Neuron (in vitro differentiated cells): Measurements from ENCODE around the gene GREM2.

Source experiments
- H2AFZ ChIP-seq: one replicate; pipeline ENCODE4 v1.6.1; 2013; ENCODE audit warnings: low read depth, mild to moderate bottlenecking, inconsistent platforms, low read length, moderate library complexity
- H3K27me3 ChIP-seq: one replicate; pipeline ENCODE4 v1.6.1; 2013; ENCODE audit warnings: low read length; ENCODE audit not compliant: insufficient read depth
- H3K36me3 ChIP-seq: one replicate; pipeline ENCODE4 v1.6.1; 2013; ENCODE audit warnings: low read length; ENCODE audit not compliant: insufficient read depth
- H3K4me1 ChIP-seq: one replicate; pipeline ENCODE4 v1.6.1; 2013; ENCODE audit warnings: low read length; ENCODE audit not compliant: insufficient read depth
- H3K4me3 ChIP-seq: 2 replicates; pipeline ENCODE4 v1.5.1; 2013; ENCODE audit warnings: mild to moderate bottlenecking, low read length, moderate library complexity
- H3K9me3 ChIP-seq: one replicate; pipeline ENCODE4 v1.6.1; 2013; ENCODE audit warnings: low read length

GREM2 gene

DNA sequence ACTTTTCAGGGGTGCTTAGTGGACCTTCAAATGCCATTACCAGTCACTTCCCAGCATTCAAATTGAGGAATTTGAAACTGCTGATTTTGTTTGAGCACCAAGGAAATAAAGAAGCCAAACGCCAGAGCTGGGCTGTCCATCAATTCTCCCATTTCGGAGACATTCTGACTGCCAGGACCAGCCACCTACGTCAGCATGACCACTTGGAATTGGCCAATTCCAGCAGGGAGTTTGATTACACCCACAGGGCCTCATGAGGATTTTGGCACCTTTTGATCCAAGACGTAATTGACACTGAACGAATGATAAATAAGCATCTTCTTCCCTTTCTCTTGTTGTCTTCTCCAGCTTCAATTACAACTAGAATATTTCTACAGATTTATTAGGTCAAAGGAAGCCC lies 40.2 kb downstream of the GREM2 start:
- Histone ChIP-seq H3K27me3 (no peaks in the 10 kb centered on the region), H3K4me3 (no peak overlapping the region), H3K9me3 (no peaks in the 10 kb centered on the region), H3K4me1 (no peaks in the 10 kb centered on the region), H2AFZ (no peak overlapping the region), H3K36me3 (no peaks in the 10 kb centered on the region)

DNA sequence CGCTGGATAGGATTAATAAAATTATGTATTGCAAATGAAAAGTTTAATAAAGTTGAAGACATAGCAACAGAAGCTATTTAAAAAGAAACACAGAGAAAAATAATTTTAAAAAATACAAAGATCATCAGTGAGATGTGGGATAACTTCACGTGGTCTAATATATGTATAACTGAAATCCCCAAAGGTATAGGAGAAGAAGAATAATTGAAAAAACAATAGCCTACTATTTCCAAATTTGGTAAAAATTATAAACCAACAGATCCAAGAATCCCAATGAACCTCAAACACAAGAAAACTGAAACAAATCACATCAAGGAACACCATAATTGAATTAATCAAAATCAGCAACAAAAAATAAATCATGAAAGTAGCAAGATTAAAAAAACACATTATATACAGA lies 44.9 kb downstream of the GREM2 start:
- Histone ChIP-seq H2AFZ (no peak overlapping the region), H3K4me1 (no peaks in the 10 kb centered on the region), H3K4me3 (no peak overlapping the region), H3K9me3 (no peaks in the 10 kb centered on the region), H3K36me3 (no peaks in the 10 kb centered on the region), H3K27me3 (no peaks in the 10 kb centered on the region)

- no peaks in the 10 kb centered on the region for H3K4me1 ChIP-seq
- H3K27me3 ChIP-seq: no peaks in the 10 kb centered on the region
- no peak overlapping the region for H3K4me3 ChIP-seq
- H3K36me3 ChIP-seq: no peaks in the 10 kb centered on the region
- no peaks in the 10 kb centered on the region for H3K9me3 ChIP-seq
- no peak overlapping the region for H2AFZ ChIP-seq
Measured at GRCh38 chr1:240562779-240563178, 49.2 kb downstream of the GREM2 start.

DNA sequence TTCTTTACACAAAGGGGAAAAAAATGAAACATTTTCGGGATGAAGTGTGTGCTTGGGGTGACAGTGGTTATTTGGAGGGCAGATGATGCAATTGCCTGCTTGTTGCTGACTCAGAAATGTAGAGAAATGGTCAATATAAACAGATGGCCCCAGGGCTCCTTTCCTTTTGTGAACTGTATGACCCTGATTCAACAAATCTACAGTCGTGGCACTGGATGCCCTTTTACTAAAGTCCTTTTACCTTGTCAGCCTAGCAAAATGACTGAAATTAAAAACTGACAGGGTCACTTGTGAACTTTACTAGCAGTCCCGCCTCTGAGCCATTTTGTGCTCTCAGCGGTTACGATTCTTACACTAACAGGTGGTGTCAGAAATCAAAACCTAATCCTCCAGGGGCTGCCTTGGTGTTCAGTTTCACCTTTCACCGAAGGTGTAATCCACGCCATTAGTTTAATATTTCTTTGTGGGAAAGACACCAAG lies 49.8 kb downstream of the GREM2 start:
- H2AFZ ChIP-seq: no peak overlapping the region
- no peaks in the 10 kb centered on the region for H3K9me3 ChIP-seq
- H3K4me1 ChIP-seq: no peaks in the 10 kb centered on the region
- no peaks in the 10 kb centered on the region for H3K36me3 ChIP-seq
- no peak overlapping the region for H3K4me3 ChIP-seq
- no peaks in the 10 kb centered on the region for H3K27me3 ChIP-seq

DNA sequence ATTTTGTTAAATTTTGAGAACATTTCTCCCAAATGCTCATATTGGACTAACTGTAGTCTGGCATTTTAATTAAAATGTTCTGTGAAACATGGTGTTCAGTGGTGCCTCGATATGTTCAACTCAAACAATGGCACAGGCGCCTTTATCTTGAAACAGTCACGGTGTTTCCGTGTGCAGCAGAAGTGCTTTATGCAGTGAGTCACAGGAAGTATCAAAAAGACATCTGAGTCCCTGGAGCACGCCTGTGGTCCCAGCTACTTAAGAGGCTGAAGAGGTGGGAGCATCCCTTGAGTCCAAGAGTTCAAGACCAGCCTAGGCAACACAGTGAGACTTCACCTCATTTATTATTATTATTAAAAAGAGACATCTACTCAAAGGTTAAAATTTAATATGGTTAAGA lies 52.2 kb downstream of the GREM2 start:
- Histone ChIP-seq H3K9me3 (no peaks in the 10 kb centered on the region), H3K36me3 (no peaks in the 10 kb centered on the region), H3K4me1 (no peaks in the 10 kb centered on the region)

GRCh38 chr1:240555524-240555923 lies 56.4 kb downstream of the GREM2 start:
- Histone ChIP-seq H3K9me3 (no peaks in the 10 kb centered on the region), H2AFZ (no peak overlapping the region), H3K36me3 (no peaks in the 10 kb centered on the region), H3K4me1 (no peaks in the 10 kb centered on the region), H3K4me3 (no peak overlapping the region), H3K27me3 (no peaks in the 10 kb centered on the region)

More for the DNA sequence above, 52.2 kb downstream of the GREM2 start:
- no peak overlapping the region for H2AFZ ChIP-seq
- no peaks in the 10 kb centered on the region for H3K27me3 ChIP-seq
- no peak overlapping the region for H3K4me3 ChIP-seq

DNA sequence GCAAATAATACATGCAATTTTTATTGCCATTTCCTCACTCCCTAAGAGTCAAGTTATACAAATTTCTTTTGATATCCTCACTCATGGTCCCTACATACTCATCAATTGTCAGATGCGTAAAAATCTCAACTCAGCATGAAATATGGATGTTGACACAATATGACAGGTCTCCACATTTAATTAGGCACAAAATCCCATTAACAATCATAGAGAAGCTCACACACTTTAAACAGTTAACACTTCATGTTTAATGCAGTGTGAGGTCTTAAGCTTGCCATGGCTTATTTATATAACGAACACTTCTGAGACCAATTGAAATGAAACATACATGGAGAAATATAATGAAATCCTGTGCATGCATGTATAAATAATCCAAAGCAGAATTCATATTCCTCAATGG lies 58.6 kb downstream of the GREM2 start:
- no peaks in the 10 kb centered on the region for H3K36me3 ChIP-seq
- no peaks in the 10 kb centered on the region for H3K9me3 ChIP-seq
- no peaks in the 10 kb centered on the region for H3K27me3 ChIP-seq
- H3K4me3 ChIP-seq: no peak overlapping the region
- no peak overlapping the region for H2AFZ ChIP-seq
- no peaks in the 10 kb centered on the region for H3K4me1 ChIP-seq

- H3K4me3 ChIP-seq: no peak overlapping the region
- H3K9me3 ChIP-seq: no peaks in the 10 kb centered on the region
- H2AFZ ChIP-seq: no peak overlapping the region
- H3K27me3 ChIP-seq: no peaks in the 10 kb centered on the region
- H3K36me3 ChIP-seq: no peaks in the 10 kb centered on the region
- no peaks in the 10 kb centered on the region for H3K4me1 ChIP-seq
Measured at GRCh38 chr1:240539769-240540414, 72.1 kb downstream of the GREM2 start.

GRCh38 chr1:240538776-240539430 lies 73.1 kb downstream of the GREM2 start:
- Histone ChIP-seq H3K4me3 (no peak overlapping the region), H3K9me3 (no peaks in the 10 kb centered on the region), H3K4me1 (no peaks in the 10 kb centered on the region), H3K36me3 (no peaks in the 10 kb centered on the region), H3K27me3 (no peaks in the 10 kb centered on the region), H2AFZ (no peak overlapping the region)

GRCh38 chr1:240533154-240533780 lies 78.7 kb downstream of the GREM2 start:
- no peaks in the 10 kb centered on the region for H3K4me1 ChIP-seq
- no peak overlapping the region for H3K4me3 ChIP-seq
- H2AFZ ChIP-seq: no peak overlapping the region
- H3K9me3 ChIP-seq: no peaks in the 10 kb centered on the region
- H3K36me3 ChIP-seq: no peaks in the 10 kb centered on the region
- H3K27me3 ChIP-seq: no peaks in the 10 kb centered on the region

- H3K27me3 ChIP-seq: no peaks in the 10 kb centered on the region
- no peaks in the 10 kb centered on the region for H3K4me1 ChIP-seq
- H3K9me3 ChIP-seq: no peaks in the 10 kb centered on the region
- H3K4me3 ChIP-seq: no peak overlapping the region
- no peak overlapping the region for H2AFZ ChIP-seq
- H3K36me3 ChIP-seq: no peaks in the 10 kb centered on the region
Measured at GRCh38 chr1:240528591-240528990, 83.4 kb downstream of the GREM2 start.

- no peaks in the 10 kb centered on the region for H3K9me3 ChIP-seq
- no peak overlapping the region for H3K4me3 ChIP-seq
- no peaks in the 10 kb centered on the region for H3K36me3 ChIP-seq
- H3K27me3 ChIP-seq: no peaks in the 10 kb centered on the region
- H3K4me1 ChIP-seq: no peaks in the 10 kb centered on the region
- H2AFZ ChIP-seq: no peak overlapping the region
Measured at GRCh38 chr1:240527086-240527485, 84.9 kb downstream of the GREM2 start.

DNA sequence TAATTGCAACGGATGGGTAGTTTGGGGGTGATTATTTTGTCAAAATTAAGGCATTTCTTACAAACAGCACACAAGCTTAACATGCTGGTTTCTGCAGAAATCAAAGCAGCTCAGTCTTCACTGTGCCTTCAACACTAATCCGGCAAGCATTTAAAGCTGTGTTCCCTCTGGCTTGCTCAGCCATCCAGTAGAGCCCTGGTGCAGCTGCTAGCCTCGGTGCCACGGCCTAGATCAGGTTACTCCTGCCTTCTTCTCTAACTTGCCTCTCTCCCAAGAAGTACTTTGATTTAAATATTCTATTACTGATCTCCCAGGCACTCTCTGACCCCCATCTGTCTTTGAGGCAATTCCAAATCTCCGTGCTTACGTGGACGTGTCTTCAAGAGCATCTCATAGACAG lies 85.6 kb downstream of the GREM2 start:
- Histone ChIP-seq H3K27me3 (no peaks in the 10 kb centered on the region), H3K36me3 (no peaks in the 10 kb centered on the region), H3K4me3 (no peak overlapping the region), H3K9me3 (no peaks in the 10 kb centered on the region), H2AFZ (no peak overlapping the region), H3K4me1 (no peaks in the 10 kb centered on the region)
